OCI-LY3 (cell line): ENCODE measurements around the gene DSCAM.

Source experiments
- H2AFZ ChIP-seq: fragments of 200-600, 300-600 bp; shearing (Covaris generic); 2 replicates; pipeline ENCODE4 v1.6.0; 2014; ENCODE audit warnings: antibody characterized with exemption, low read depth, low read length
- H3K27ac ChIP-seq: fragments of 200-600, 300-600 bp; sonication (generic); 2 replicates; pipeline ENCODE4 v1.5.1; 2014; ENCODE audit warnings: mild to moderate bottlenecking, low read length, moderate library complexity, mixed read lengths
- H3K27me3 ChIP-seq: fragments of 200-600, 300-600 bp; sonication (generic); 2 replicates; pipeline ENCODE4 v1.6.1; 2014; ENCODE audit warnings: low read depth, low read length, mixed read lengths
- H3K36me3 ChIP-seq: fragments of 200-600, 300-600 bp; sonication (generic); replicated peaks from 2 replicates; pipeline ENCODE3; 2014; ENCODE audit warnings: low read depth, low read length, mixed read lengths
- H3K4me1 ChIP-seq: fragments of 300-600, 200-600 bp; sonication (generic); 2 replicates; pipeline ENCODE4 v1.6.1; 2014; ENCODE audit warnings: low read length, mixed read lengths
- H3K4me2 ChIP-seq: fragments of 200-600, 300-600 bp; sonication (generic); 2 replicates; pipeline ENCODE4 v1.6.1; 2014; ENCODE audit warnings: low read length, mixed read lengths
- H3K4me3 ChIP-seq: fragments of 300-600, 200-600 bp; sonication (generic); 2 replicates; pipeline ENCODE4 v1.5.1; 2014; ENCODE audit warnings: antibody characterized with exemption, mild to moderate bottlenecking, low read length, moderate library complexity
- H3K79me2 ChIP-seq: fragments of 300-600, 200-600 bp; shearing (Covaris generic); 2 replicates; pipeline ENCODE4 v1.6.1; 2014; ENCODE audit warnings: mild to moderate bottlenecking, low read length, mixed read lengths
- H3K9ac ChIP-seq: fragments of 300-600, 200-600 bp; shearing (Covaris generic); 2 replicates; pipeline ENCODE4 v1.6.0; 2014; ENCODE audit warnings: mild to moderate bottlenecking, low read length, moderate library complexity
- H3K9me3 ChIP-seq: fragments of 200-600, 300-600 bp; shearing (Covaris generic); 2 replicates; pipeline ENCODE4 v1.6.1; 2014; ENCODE audit warnings: low read length, mixed read lengths; ENCODE audit not compliant: insufficient read depth
- H4K20me1 ChIP-seq: fragments of 200-600, 300-600 bp; sonication (generic); 2 replicates; pipeline ENCODE4 v1.6.1; 2016; ENCODE audit warnings: low read length, mixed read lengths; ENCODE audit not compliant: insufficient read depth
- EZH2phosphoT487 ChIP-seq: fragments of 200-600 bp; shearing (Covaris generic); IDR thresholded peaks from 2 replicates; pipeline ENCODE4 v1.6.1; 2018; ENCODE audit warnings: antibody characterized with exemption, mixed run types, low read depth
- TF ChIP-seq, protein P1 (sequence below): fragments of 200-600, 300-600 bp; sonication (generic); IDR thresholded peaks from 2 replicates; pipeline ENCODE4 v1.5.1; 2014; ENCODE audit warnings: antibody characterized with exemption, low read length, low read depth

The DSCAM gene

GRCh38 chr21:40164905-40165772, 681.8 kb downstream of the DSCAM start:
- no peak overlapping the region for H2AFZ ChIP-seq
- no peak overlapping the region for H3K4me2 ChIP-seq
- no peaks in the 10 kb centered on the region for H3K79me2 ChIP-seq
- no peaks in the 10 kb centered on the region for H3K27me3 ChIP-seq
- no peaks in the 10 kb centered on the region for H3K36me3 ChIP-seq
- H3K9me3 ChIP-seq = no peaks in the 10 kb centered on the region
- no peak overlapping the region for H3K27ac ChIP-seq
- no peaks in the 10 kb centered on the region for H4K20me1 ChIP-seq
- no peak overlapping the region for H3K4me3 ChIP-seq
- TF ChIP-seq, protein P1, sequence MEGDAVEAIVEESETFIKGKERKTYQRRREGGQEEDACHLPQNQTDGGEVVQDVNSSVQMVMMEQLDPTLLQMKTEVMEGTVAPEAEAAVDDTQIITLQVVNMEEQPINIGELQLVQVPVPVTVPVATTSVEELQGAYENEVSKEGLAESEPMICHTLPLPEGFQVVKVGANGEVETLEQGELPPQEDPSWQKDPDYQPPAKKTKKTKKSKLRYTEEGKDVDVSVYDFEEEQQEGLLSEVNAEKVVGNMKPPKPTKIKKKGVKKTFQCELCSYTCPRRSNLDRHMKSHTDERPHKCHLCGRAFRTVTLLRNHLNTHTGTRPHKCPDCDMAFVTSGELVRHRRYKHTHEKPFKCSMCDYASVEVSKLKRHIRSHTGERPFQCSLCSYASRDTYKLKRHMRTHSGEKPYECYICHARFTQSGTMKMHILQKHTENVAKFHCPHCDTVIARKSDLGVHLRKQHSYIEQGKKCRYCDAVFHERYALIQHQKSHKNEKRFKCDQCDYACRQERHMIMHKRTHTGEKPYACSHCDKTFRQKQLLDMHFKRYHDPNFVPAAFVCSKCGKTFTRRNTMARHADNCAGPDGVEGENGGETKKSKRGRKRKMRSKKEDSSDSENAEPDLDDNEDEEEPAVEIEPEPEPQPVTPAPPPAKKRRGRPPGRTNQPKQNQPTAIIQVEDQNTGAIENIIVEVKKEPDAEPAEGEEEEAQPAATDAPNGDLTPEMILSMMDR = no peak
- H3K9ac ChIP-seq = no peak overlapping the region
- no peaks in the 10 kb centered on the region for H3K4me1 ChIP-seq

- no peak overlapping the region for H3K4me3 ChIP-seq
Observed at GRCh38 chr21:40162075-40162474, 684.9 kb downstream of the DSCAM start.

GRCh38 chr21:40160911-40161310, 686.0 kb downstream of the DSCAM start:
- Histone ChIP-seq H2AFZ (no peak overlapping the region), H3K27ac (no peak overlapping the region), H3K4me3 (no peak overlapping the region), H3K36me3 (no peaks in the 10 kb centered on the region), H3K4me2 (no peak overlapping the region), H4K20me1 (no peaks in the 10 kb centered on the region), H3K27me3 (no peaks in the 10 kb centered on the region), H3K79me2 (no peaks in the 10 kb centered on the region), H3K9me3 (no peaks in the 10 kb centered on the region), H3K9ac (no peak overlapping the region), H3K4me1 (no peaks in the 10 kb centered on the region)
- no peak for TF ChIP-seq EZH2phosphoT487
- TF ChIP-seq, protein P1 = no peak

More at GRCh38 chr21:40162075-40162474, 684.9 kb downstream of the DSCAM start:
- no peaks in the 10 kb centered on the region for H3K27me3 ChIP-seq
- H3K36me3 ChIP-seq = no peaks in the 10 kb centered on the region
- no peak overlapping the region for H2AFZ ChIP-seq
- no peak for TF ChIP-seq EZH2phosphoT487
- TF ChIP-seq, protein P1 = no peak
- H3K4me2 ChIP-seq = no peak overlapping the region
- H3K79me2 ChIP-seq = no peaks in the 10 kb centered on the region
- no peaks in the 10 kb centered on the region for H4K20me1 ChIP-seq
- no peak overlapping the region for H3K9ac ChIP-seq
- H3K27ac ChIP-seq = no peak overlapping the region
- H3K4me1 ChIP-seq = no peaks in the 10 kb centered on the region
- no peaks in the 10 kb centered on the region for H3K9me3 ChIP-seq

- H3K79me2 ChIP-seq = no peaks in the 10 kb centered on the region
- H4K20me1 ChIP-seq = no peaks in the 10 kb centered on the region
- H3K27ac ChIP-seq = no peak overlapping the region
- H3K9me3 ChIP-seq = no peaks in the 10 kb centered on the region
- TF ChIP-seq EZH2phosphoT487 = no peak
- no peak overlapping the region for H2AFZ ChIP-seq
- no peaks in the 10 kb centered on the region for H3K36me3 ChIP-seq
- no peak overlapping the region for H3K4me3 ChIP-seq
- no peak overlapping the region for H3K4me2 ChIP-seq
- no peaks in the 10 kb centered on the region for H3K27me3 ChIP-seq
- no peak overlapping the region for H3K9ac ChIP-seq
- no peaks in the 10 kb centered on the region for H3K4me1 ChIP-seq
Observed at GRCh38 chr21:40158366-40158765, 688.6 kb downstream of the DSCAM start.
